Transverse colon (tissue), 4 donors: ENCODE results near the gene CYYR1. TPM values are rescaled to one million over a fixed set of nuclear protein-coding genes. Genes with fewer than 3 reads are reported as not detected.

Experiments used
- DNase-seq: peaks from one replicate; pipeline ENCODE4 v3.0.0-alpha.2; 2019
- H3K27ac ChIP-seq, 4 donors: fragments of 200-600 bp; sonication (generic); 2 replicates each; pipeline ENCODE4 v1.5.1; 2016 to 2018; ENCODE audit warnings: inconsistent platforms in 4 of 4
- H3K27me3 ChIP-seq: fragments of 200-600 bp; sonication (generic); 2 replicates; pipeline ENCODE4 v1.5.1; 2017; ENCODE audit warnings: inconsistent platforms
- H3K36me3 ChIP-seq, 4 donors: fragments of 200-600 bp; sonication (generic); 2 replicates each; pipeline ENCODE4 v1.5.1; 2017 to 2019; ENCODE audit warnings: inconsistent platforms in 4 of 4
- H3K4me1 ChIP-seq, 4 donors: fragments of 200-600 bp; sonication (generic); 2 replicates each; pipeline ENCODE4 v1.5.1; 2017 to 2020; ENCODE audit warnings: inconsistent platforms in 4 of 4
- H3K4me3 ChIP-seq, 4 donors: fragments of 200-600 bp; sonication (generic); 1 replicate in 1 of 4; 2 replicates in 3 of 4; pipeline versions ENCODE4 v1.5.1 to v1.6.1; 2017 to 2019; ENCODE audit warnings: inconsistent platforms in 4 of 4
- H3K9me3 ChIP-seq, 2 donors: fragments of 200-600 bp; sonication (generic); 2 replicates each; pipeline ENCODE4 v1.5.1; 2017 to 2019; ENCODE audit warnings: inconsistent platforms in 2 of 2
- EP300 ChIP-seq: sonication (generic); formaldehyde crosslinking; IDR thresholded peaks from one replicate; pipeline ENCODE4 v1.6.1; 2017; ENCODE audit warnings: antibody characterized with exemption, low read depth
- POLR2A ChIP-seq: fragments of 450-650 bp; IDR thresholded peaks from one replicate; pipeline ENCODE4 v1.6.1; 2016; ENCODE audit warnings: antibody characterized with exemption, mild to moderate bottlenecking, moderate library complexity
- POLR2AphosphoS5 ChIP-seq, 3 donors: sonication (generic); formaldehyde crosslinking; IDR thresholded peaks; one replicate each; pipeline ENCODE4 v1.6.1; 2016; ENCODE audit warnings: antibody characterized with exemption in 3 of 3
- WGBS, 2 donors: methylation state at CpG; one replicate each; pipeline ENCODE4 v1.1.5; 2018; ENCODE audit warnings: low coverage in 1 of 2; 5-methylcytosine and 5-hydroxymethylcytosine counted together
- in situ Hi-C, 4 donors: fragments of 200-750 bp; cut with MboI; loops; one replicate each; pipeline versions ENCODE4 v1.15.0 to v1.15.1; 2017; ENCODE audit warnings: low sequenced_read_pairs in 3 of 4, low pct_ligation_motif_present in 1 of 4, low pct_unique_long_range_greater_than_20kb in 1 of 4
- intact Hi-C: fragments of 100-400 bp; cut with DNase I; formaldehyde crosslinking; loops from one replicate; pipeline ENCODE4 v1.15.1; 2023; ENCODE audit warnings: low total_unique reads
- total RNA-seq, 4 donors: library from RNA; depleted of rRNA; stranded (reverse); fragments of >200 nt; gene quantifications; one replicate each; pipeline ENCODE4 v1.1.0, GENCODE V29; 2016
- TF ChIP-seq, protein P1 (sequence below), 5 experiments: fragments of 200-600 bp in 3 of 5; fragments of 450-650 bp in 2 of 5; sonication (generic) in 3 of 5; IDR thresholded peaks; 1 replicate in 2 of 5; 2 replicates in 3 of 5; pipeline ENCODE4 v1.5.1; 2016 to 2017; ENCODE audit warnings: antibody characterized with exemption in 5 of 5, inconsistent platforms in 3 of 5, mild to moderate bottlenecking in 2 of 5, moderate library complexity in 1 of 5

Gene CYYR1
- total RNA-seq, 4 donors from 2014 or later, result 0.75 to 6.6 (median 3.5) TPM

DNA sequence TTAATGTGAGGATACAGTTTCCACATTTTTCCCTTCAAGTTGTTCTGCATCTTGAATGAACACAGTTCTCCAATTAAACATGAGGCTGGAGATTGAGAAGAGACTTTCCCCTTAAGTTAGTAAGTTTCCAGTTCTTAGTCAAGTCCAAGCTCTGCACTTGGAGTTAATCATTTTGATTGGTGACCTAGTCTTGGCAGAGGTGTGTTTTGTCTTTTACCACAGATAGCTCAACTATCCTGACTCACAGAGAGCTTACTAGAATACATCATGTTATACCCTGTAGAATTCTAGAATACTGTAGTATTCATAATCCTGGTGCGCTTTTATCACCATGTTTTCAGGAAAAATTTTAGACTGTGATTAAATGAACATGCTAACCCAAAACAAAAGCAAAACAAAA is 129.2 kb downstream of the CYYR1 start:
- Histone ChIP-seq H3K27me3 (no peaks in the 10 kb centered on the region), H3K36me3 (no peaks in the 10 kb centered on the region), H3K9me3 (no peaks in the 10 kb centered on the region), H3K4me1 (no peaks in the 10 kb centered on the region), H3K4me3 (no peak overlapping the region), H3K27ac (no peak overlapping the region)
- WGBS, 2 donors, result 90% methylated on average over 1 of the region's 1 CpG; no CpG with 5 or more reads in 1 of the 2 donors
- in situ Hi-C loops, result no loop called here
- TF ChIP-seq POLR2AphosphoS5 (IDR thresholded peaks at IDR 0.05) (no peak), EP300 (no peak), POLR2A (no peak)
- TF ChIP-seq, protein P1, sequence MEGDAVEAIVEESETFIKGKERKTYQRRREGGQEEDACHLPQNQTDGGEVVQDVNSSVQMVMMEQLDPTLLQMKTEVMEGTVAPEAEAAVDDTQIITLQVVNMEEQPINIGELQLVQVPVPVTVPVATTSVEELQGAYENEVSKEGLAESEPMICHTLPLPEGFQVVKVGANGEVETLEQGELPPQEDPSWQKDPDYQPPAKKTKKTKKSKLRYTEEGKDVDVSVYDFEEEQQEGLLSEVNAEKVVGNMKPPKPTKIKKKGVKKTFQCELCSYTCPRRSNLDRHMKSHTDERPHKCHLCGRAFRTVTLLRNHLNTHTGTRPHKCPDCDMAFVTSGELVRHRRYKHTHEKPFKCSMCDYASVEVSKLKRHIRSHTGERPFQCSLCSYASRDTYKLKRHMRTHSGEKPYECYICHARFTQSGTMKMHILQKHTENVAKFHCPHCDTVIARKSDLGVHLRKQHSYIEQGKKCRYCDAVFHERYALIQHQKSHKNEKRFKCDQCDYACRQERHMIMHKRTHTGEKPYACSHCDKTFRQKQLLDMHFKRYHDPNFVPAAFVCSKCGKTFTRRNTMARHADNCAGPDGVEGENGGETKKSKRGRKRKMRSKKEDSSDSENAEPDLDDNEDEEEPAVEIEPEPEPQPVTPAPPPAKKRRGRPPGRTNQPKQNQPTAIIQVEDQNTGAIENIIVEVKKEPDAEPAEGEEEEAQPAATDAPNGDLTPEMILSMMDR (IDR thresholded peaks at IDR 0.05), result no peak
- no peak for DNase-seq
- intact Hi-C loops, result no loop called here

DNA sequence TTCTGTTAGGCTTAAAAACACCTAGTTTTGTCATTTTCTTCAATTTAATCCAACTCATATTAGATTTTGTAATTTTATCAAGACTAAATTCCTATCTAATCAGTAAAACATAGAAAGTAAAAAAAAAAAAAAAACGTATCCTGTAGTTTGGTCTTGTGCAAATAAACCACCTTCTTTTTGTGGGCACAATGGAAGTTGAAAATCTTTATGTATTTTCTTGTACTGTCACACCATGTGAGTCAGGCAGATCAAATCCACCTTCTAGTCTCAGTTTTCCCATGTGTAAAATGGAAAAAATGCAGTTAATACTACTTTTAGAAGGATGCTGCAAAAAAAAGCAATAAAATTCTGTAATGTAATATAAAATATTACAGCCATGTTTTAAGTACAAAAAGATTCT is 129.8 kb downstream of the CYYR1 start:
- in situ Hi-C loops (no loop called here), intact Hi-C loops (no loop called here)
- no peak for TF ChIP-seq POLR2AphosphoS5 (IDR thresholded peaks at IDR 0.05)
- TF ChIP-seq POLR2A, result no peak
- TF ChIP-seq, protein P1 (IDR thresholded peaks at IDR 0.05), result no peak
- no peak for TF ChIP-seq EP300

DNA sequence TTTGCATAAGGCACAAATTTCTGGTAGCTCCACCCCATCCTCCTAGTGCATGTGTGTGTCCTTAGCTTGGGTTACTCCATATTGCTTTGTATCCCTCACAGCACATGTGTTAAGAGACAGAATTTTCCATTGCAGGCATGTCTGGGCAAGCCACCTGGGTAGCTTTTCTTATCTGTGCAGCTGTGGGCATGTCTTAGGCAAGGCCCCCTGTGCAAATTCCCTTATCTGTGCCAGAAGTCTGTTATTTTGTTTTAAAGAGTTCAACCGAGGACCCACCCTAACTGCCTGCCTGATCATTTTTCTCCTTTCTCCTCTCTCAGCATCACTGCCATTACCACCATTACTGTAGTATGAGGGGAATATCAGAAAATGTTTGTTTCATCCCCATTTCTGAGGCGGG is 131.9 kb downstream of the CYYR1 start:
- no peak for DNase-seq
- H3K4me3 ChIP-seq, result no peak overlapping the region
- 58 to 74% methylated on average over 2 of the region's 2 CpGs for WGBS, 2 donors
- TF ChIP-seq EP300, result no peak
- no peaks in the 10 kb centered on the region for H3K36me3 ChIP-seq
- no peaks in the 10 kb centered on the region for H3K9me3 ChIP-seq
- H3K27ac ChIP-seq, result no peak overlapping the region
- no peaks in the 10 kb centered on the region for H3K4me1 ChIP-seq
- H3K27me3 ChIP-seq, result no peaks in the 10 kb centered on the region
- in situ Hi-C loops (no loop called here), intact Hi-C loops (no loop called here)

More for the DNA sequence above, 129.8 kb downstream of the CYYR1 start:
- Histone ChIP-seq H3K27me3 (no peaks in the 10 kb centered on the region), H3K27ac (no peak overlapping the region), H3K36me3 (no peaks in the 10 kb centered on the region), H3K4me3 (no peak overlapping the region), H3K4me1 (no peaks in the 10 kb centered on the region), H3K9me3 (no peaks in the 10 kb centered on the region)
- no peak for DNase-seq
- 39 to 47% methylated on average over 1 of the region's 1 CpG for WGBS, 2 donors

DNA sequence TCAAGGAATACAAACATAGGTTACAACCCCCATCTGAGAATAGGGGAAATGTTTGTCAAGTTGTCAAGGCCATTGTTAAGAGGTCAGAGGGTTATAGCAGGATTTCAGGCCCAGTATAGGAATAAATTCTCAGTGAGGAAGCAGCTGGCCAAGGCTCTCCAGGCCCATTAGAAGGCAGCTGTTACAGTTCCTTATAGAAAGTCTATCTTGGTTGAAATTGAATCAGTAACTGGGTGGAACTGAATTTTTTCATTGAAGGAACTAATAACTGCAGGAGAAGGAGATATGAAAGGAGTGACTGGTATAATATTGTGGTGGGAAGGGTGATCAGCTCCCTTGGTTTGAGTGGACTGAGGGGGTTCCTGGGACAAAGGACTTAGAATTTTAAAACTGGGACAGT is 134.1 kb downstream of the CYYR1 start:
- DNase-seq, result no peak
- H3K27me3 ChIP-seq, result no peaks in the 10 kb centered on the region
- no peak overlapping the region for H3K27ac ChIP-seq
- TF ChIP-seq EP300 (no peak), POLR2AphosphoS5 (IDR thresholded peaks at IDR 0.05) (no peak), POLR2A (no peak)
- TF ChIP-seq, protein P1 (IDR thresholded peaks at IDR 0.05), result no peak
- no peaks in the 10 kb centered on the region for H3K9me3 ChIP-seq
- H3K36me3 ChIP-seq, result no peaks in the 10 kb centered on the region
- intact Hi-C loops (no loop called here), in situ Hi-C loops (no loop called here)
- no peak overlapping the region for H3K4me3 ChIP-seq
- H3K4me1 ChIP-seq, result no peaks in the 10 kb centered on the region

GRCh38 chr21:26437326-26438009 is 135.6 kb downstream of the CYYR1 start:
- 71 to 73% methylated on average over 1 of the region's 1 CpG for WGBS, 2 donors
- H3K4me3 ChIP-seq, result no peak overlapping the region
- intact Hi-C loops (no loop called here), in situ Hi-C loops (no loop called here)
- H3K4me1 ChIP-seq, result no peaks in the 10 kb centered on the region
- H3K36me3 ChIP-seq, result no peaks in the 10 kb centered on the region
- no peaks in the 10 kb centered on the region for H3K9me3 ChIP-seq
- H3K27me3 ChIP-seq, result no peaks in the 10 kb centered on the region
- no peak overlapping the region for H3K27ac ChIP-seq
- TF ChIP-seq, protein P1 (IDR thresholded peaks at IDR 0.05), result no peak
- no peak for DNase-seq
